GM19463 (cell line): Measurements from ENCODE around the gene ARHGAP42.
"Not testable (repeated sequence)": the region's sequence is repeated elsewhere in the genome, so short reads cannot be mapped to it uniquely, and the experiment has no call there.

Experiments used
- ATAC-seq: cut with Tn5 transposase; IDR thresholded peaks from one replicate; pipeline ENCODE4 v1.9.1; 2021; ENCODE audit warnings: mild to moderate bottlenecking, moderate library complexity; ENCODE audit not compliant: unreplicated experiment

ARHGAP42 gene

DNA sequence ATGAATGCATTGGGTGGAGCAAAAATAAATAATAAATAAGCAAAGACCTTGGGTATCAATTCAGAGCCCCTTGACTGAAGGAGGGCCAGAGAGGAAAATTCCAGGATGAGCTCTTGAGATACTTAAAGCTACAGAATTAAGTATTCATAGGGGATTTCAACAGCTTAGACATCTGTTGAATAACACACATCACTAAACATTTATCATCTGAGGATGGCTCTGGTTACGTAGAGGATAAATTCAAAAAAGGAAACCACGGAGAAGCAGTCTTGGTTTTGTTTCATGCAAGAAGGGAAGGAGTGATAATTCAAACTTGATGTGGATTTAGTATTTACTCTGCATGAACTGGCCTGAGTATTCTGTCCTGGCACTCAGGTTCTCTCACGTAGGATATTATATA lies 29.8 kb downstream of the ARHGAP42 start:
- ATAC-seq = no peak

DNA sequence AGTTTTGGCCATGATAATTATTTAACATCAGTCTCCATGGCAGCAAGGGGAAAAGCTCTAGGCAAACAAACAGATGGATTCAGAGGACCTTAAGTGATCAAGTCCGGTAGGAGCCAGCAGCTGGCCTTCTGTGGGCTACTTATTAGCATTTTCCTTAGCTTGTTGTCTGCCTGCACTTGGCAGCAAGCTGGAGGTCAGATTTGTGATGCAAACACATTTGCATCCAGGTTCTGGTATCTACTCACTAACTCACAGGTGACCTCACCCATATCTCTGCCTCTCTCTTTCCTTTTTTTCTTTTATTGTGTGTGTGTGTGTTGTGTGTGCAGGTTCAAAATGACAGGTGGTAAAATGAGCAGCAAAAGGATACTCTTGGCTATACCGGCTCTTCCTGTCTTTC lies 32.3 kb downstream of the ARHGAP42 start:
- no peak for ATAC-seq

DNA sequence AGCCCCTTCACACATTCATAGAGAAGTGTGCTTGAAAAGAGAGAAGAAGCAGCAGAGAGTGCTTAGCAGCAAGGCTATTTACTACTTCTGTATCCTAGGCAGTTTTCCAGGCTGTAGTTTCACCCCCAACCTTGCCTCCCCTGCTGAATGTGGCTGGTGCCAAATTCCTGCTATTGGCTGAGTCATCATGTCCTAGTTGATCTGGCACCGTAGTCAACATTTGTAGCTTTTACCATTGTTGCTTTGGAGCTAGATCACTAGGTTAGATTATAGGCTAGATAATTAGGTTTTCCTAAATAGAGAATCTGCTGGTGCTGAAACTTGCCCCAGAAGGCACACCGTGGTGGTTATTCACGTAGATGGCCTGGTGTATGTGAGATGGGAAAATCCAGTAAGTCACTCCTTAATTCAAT lies 32.7 kb downstream of the ARHGAP42 start:
- ATAC-seq = no peak

DNA sequence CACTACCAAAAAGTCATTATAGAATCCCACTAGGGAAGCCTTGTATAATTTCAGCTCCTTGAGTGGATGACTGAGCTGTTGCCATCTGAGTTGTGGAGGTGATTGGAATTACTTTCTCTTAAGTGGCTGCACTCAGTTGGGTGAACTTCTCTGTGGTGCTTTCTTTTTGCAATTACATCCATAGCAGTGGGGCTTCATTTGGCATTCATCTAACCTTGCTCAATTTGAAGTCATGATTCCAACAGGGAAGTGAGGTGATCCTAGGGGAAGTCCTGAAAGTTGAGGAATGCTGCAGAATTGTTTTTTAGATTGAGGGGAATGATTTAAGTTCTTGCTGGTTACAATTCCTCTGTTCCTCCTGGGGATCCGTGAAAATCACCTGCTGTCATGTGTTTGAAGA lies 39.6 kb downstream of the ARHGAP42 start:
- ATAC-seq = no peak

DNA sequence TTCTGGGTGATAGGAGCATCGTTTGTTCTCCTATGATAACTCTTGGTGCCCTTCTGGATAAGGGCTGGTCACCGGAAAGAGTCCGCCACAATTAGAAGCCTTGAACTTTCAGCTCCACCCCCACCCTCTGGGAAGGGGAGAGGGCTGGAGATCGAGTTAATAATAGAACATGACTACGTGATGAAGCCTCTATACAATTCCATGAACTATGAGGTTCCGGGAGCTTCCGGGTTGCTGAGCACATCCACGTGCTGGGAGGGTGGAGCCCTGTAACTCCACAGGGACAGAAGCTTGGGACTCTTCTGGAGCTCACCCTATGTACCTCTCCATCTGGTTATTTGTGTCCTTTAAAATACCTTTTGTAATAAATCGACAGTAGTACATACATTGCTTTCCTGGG lies 40.3 kb downstream of the ARHGAP42 start:
- no peak for ATAC-seq

DNA sequence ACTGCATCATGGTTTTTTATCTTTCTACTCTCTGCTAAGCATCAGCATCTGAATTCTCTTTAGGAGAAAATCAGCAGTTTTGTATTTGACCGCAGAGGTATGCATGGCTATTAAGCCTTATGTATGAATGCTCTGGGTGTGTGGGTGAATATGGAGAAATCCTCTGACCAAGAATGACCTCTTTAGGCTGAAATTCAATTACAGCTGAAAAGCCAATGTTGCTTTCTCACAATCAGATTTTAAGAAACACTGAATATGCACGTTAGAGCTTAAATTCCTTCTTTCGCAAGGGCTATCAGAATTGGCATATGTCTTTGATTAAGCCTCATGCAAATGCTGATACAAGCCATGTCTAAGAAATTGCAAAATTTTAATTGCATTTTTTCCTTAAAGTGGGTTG lies 43.2 kb downstream of the ARHGAP42 start:
- no peak for ATAC-seq

DNA sequence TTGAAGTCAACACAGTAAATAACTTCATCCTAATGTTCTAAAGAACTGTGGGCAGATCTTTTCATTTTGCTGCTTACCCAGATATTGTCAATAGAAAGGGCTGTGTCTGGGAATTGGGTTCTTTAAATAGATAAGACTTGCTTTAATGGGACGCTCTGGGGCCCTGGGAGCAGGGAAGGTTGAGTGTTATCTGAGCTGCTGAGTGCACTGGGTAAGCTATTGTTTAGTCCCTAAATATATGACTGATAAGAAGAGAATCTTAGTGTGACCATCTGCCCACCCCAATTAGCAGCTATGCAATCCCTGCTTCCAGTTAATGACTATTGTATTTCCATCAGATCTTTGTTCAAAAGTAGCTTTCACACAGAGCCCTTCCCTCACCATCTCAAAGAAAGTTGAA lies 44.4 kb downstream of the ARHGAP42 start:
- ATAC-seq = no peak

DNA sequence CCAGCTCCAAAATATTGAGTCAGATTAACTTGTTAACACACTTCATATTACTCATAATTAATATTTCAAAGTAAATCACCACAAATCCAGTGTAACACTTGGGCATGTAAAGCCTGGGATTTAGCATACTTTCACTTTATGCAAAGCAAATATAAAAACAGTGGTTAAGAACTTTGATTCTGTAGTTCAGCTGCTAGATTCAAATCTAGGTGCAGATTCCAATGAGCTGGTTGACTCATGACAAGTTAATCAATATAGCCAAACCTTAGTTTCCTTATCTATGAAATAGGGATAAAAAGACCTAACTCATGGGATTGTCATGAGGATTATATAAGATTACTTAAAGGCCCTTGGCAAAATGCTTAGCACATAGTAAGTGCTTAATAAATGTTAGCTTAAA lies 45.9 kb downstream of the ARHGAP42 start:
- no peak for ATAC-seq

DNA sequence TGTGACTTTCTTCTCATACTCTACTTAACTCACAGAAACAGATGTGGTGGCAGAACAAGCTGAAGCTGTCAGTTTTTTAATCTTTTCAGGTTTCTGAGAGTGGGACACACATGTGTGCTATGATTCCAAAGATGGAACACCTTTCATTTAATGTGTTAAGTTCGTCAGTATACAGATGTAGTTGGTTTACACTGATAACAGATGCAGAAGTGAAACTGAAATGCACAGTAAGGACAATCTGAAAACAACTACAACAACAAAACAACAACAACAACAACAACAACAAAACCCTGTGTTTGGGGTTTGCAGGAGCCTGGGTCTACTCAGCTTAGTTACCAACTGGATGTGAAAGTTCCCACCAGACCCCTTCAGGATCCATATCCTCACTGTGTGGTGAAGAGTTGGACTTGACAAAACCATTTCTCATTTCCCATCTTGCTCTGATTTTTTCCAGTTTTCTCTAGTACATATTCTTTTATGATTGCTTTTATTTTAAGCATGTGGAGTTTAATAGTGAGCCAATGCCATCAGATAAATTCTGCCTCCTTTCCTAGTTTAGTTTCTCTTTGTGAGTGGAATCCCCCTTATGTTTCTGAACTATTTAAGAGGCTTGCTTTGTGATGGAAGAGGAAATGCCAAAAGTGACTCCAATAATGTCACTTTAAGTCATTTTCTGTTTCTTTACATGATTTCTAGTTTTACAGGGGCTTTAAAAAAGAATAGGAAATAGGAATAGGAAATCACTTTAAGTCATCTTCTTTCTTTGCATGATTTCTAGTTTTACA lies 47.8 kb downstream of the ARHGAP42 start:
- ATAC-seq = no peak

DNA sequence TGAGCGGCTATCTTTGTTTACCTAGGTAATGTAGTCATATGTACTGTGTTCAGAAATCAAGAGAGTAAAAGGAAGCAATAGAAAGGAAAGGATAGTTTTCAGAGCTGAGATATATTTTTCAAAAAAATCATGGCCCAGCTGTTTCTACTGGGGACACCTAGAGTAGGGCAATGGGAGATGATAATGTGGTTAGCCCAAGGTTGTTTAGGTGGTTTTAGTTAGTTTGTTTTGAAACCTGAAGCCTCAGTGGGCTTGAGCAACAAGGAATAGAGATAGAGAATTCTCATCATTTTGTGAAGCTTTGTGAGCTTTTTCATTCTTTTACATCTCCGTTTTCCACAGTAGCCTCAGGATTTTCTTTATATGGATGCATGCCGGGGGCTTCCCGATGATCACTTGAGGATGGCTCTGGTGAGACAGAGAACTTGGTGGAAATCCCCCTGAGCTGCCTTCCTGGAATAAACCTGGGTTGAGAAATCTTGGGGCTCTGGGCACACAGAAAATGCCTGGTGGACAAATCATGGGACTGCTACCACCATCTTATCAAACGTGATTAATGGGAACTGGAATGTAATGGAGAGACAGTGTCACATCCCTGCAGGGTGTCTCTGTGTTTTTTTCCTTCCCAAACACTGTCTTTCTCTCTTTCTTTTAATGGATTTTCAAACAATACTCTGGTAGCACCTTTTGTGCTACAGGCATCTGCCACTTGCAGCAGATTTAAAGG lies 49.0 kb downstream of the ARHGAP42 start:
- ATAC-seq = no peak

DNA sequence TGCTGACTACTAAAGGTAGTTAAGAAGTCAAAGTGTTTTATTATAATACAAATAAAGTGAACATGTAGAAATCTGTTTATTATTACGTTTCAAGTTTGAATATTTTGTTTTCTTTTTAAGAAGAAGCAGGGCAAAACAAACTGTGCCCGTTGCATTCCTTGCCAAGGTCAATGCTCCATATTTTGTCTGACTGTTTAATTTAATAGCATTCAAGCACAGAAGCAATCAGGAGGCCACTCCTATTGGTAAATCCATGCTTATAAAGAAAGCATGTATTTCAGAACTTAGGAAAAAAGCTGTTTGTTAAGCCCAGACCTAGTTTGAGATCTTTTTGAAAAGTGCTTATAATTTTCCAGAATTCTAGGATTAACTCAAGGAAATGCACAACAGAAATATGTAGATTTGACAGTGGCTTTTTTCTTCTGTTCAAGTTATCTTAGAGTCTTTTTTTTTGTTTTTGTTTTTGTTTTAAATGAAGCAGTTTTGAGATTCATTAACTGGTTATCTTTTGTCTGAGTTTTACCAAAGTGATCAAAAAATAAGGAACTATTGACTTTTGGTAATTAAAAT lies 51.7 kb downstream of the ARHGAP42 start:
- no peak for ATAC-seq

DNA sequence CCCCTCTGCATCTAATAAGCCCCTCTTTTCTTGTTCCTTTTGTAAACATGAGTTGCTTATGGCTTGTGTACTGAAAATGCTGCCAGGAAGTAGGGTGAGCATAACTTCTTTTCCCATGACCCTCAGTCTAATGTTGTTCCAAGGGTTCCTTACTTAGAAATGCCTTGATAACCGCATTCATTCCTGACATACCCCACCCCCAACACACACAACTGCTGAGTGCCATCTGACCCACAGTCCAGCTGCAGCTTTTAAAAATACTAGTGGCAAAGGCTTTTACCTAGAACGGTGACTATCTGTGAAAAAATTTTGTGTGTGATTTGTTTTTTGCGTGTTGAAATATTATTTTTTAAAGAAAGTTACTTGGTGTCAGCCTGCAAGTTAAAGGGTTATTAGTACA lies 52.6 kb downstream of the ARHGAP42 start:
- no peak for ATAC-seq

DNA sequence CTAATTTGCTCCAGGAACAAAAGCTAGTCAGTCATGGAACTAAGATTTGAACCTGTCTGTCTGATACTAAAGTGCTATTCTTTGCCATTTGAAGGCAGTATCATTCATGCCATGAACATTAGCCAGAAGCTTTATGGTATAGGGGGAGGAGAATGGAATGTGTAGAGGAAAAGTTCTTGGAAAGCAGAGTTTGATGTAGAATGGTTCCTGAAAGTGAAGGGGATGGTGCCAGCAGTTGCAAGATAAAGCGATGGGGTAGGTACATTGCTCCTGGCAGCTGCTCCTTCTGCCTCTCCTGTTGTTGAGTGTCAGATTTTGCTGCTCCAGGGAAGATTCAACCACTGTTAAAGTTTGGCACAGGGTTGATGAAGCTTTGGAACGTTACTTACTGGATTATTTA lies 53.4 kb downstream of the ARHGAP42 start:
- no peak for ATAC-seq

DNA sequence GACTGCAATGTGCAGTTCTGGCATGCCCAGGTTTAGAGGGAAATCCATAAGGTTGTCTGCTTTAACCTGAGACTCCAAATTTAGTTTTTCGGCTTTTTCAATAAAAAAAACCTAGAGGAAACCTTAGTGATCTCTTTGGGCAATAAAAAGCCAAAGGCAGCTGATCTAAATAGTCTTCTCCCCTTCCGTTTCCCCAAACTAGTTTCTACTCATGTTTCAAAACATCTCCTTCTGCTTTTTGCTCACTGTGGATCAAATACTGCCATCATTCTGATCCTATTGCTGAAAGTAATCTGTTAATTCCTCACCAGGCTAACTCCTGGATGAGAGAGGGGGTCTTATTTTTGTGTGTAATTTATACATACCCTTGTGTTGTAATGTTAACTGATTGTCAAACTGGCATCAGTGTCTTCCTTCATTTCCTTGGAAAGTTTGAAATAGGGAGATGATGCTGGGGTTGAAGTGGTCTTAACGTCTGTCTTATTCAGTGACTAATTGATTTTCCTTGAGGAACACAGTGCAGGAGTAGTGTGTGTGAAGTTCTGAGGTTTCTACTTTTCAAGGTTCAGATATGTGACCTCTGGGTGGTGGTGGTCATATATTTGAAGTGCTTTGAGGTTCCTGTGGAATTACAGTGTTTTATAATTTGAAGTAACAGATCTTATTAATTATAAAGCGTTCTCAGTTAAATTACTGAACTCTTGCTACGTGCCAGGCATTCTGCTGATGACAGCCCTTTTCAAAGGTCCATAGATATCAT lies 55.0 kb downstream of the ARHGAP42 start:
- ATAC-seq = no peak

DNA sequence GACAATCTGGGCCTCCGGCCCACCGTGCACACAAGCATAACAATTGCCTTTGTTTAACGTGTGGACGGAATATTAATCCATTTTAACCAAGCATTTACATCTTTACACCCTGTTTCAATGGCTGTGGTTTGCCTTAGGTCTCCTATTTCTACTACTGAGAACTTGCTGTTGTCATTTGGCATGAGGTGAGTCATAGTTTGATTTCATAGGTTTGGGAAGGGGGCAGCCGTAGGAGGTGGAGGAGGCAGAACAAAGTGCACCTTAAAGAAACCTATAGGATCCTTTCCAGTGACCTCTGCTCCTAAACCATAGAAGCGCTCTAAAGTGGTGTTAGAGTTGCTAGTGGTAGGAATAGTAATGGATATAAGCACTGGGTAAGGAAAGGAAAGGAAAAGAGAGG lies 59.4 kb downstream of the ARHGAP42 start:
- ATAC-seq = no peak

DNA sequence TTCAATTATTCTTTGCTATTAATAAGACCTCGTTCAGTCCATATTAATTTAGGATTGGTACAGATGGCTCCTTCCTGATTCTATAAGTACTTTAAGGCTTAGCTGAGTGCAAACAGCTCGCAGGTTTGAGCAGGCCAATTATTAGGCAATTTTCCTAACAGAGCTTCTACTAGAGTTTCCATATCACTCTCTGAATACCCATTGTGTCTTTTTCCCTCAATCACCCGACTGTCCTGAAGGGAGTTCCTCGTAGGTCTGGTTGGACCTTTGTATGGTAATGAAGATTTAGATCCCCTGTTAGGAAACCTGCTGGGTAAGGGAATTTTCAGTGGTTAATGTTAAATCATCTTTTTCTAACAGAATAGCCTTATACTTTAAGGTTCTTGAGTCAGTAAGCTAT lies 61.1 kb downstream of the ARHGAP42 start:
- ATAC-seq = no peak

DNA sequence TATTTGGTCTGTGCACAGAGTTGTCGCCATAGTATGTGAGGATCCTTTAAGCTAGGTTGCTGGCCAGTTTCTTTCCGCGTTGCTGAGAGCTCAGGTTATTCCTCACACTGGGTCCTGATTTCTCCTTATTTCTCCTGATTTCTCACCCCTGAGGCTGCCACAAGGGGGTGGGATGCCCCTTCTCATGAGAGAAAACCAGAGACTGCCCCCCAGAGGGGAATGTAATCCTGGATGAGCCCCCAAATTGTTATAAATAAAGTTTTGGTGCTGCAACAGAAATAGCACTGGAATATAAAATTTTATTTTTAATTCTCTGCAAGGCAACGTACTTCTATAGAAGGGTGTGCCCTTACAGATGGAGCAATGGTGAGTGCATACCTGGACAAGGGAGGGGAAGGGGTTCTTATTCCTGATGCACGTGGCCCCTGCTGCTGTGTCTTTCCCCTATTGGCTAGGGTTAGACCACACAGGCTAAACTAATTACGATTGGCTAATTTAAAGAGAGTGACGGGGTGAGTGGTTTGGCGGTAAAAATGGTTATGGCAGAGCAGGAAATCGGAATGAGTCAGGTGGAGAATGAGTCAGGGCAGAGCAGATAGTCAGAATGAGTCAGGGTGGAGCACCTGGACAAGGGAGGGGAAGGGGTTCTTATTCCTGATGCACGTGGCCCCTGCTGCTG lies 62.9 kb downstream of the ARHGAP42 start:
- not testable (repeated sequence) for ATAC-seq

DNA sequence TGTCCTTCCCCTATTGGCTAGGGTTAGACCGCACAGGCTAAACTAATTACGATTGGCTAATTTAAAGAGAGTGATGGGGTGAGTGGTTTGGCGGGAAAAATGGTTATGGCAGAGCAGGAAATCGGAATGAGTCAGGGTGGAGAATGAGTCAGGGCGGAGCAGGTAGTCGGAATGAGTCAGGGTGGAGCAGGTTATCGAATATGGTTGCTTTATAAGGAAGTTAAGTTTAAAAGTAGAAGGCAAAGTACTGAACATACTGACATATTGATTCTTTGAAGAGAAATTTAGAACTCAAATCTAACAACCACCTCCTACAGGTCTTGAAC lies 63.4 kb downstream of the ARHGAP42 start:
- ATAC-seq = not testable (repeated sequence)

DNA sequence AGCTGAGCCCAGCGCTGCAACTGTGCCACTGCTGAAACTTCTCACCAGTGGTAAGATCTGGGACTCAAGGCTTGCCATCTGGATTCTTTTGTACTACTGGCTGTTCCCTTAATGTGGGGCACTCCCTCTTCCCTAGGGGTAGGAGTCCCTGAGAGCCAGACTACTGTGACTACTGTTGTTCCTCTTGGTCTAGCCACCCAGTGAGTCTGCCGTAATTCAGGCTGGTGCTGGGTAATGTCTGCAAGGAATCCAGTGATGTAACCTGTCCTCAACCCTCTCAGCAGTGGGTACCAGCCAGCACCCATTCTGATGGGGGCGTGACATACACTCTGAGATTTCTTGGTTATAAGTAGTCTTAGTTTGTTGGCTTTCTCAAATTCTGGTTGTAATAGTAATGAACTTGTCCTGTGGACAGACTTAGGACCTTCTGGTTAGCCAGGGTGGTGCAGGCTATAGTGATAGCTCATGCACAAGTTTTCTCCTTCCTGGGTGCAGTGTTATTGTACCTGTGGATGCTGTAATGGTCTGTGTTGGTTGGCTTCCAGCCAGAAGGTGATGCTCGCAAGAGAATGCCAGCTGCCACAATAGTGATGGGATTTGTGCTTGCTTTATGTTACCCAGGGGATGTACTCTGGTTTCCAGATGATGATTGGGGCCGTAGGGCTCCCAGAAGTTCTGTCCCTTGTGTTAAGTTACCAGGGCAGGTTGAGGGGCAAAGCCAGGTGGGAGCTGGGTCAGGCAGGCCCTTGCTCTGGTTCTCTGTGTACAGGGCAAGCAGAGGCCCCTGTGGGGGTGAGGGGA lies 65.5 kb downstream of the ARHGAP42 start:
- no peak for ATAC-seq

DNA sequence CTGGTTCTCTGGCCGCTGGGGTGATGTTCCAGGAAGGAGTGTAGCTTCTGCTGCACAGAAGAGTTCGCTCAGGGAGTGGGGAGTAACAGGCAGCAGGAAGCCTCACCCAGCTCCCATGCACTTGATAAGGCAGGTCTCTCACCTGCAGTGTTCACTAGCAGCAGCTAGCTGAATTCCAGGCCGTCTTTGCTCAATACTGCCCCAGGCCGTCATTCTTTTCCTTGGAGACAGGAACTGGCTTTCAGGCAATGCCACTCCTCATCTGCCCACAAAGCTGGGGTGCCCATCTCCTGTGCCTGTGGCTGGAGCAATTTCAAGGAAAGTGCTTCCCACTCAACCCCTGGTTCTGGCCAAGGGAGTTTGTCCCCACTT lies 66.1 kb downstream of the ARHGAP42 start:
- no peak for ATAC-seq
